HepG2 (cell line): ENCODE results near the gene LIMD2. TPM values are rescaled to one million over a fixed set of nuclear protein-coding genes. Genes with fewer than 3 reads are reported as not detected.

Experiments used
- DNMT1 ChIP-seq: sonication (generic); formaldehyde crosslinking; IDR thresholded peaks from 2 replicates; pipeline ENCODE4 v1.5.1; 2020; ENCODE audit warnings: mild to moderate bottlenecking, missing genetic modification reagents
- HES4 ChIP-seq: sonication (generic); formaldehyde crosslinking; IDR thresholded peaks from 2 replicates; pipeline ENCODE4 v1.9.0; 2021; ENCODE audit warnings: mild to moderate bottlenecking, missing genetic modification reagents, borderline replicate concordance
- MAFF ChIP-seq: IDR thresholded peaks from 2 replicates; pipeline ENCODE4 v1.6.1; 2011; ENCODE audit warnings: low read depth, low read length, improper control_type of control experiment
- SOX13 ChIP-seq, 3 experiments: fragments of 450-650 bp in 1 of 3; sonication (generic) in 1 of 3; formaldehyde crosslinking in 1 of 3; IDR thresholded peaks in 2 of 3; conservative IDR thresholded peaks in 1 of 3; 2 replicates each; pipeline versions ENCODE4 v1.5.0 to v1.6.1; 2016 to 2020; ENCODE audit warnings: antibody characterized with exemption in 1 of 3, mild to moderate bottlenecking in 1 of 3, missing compliant biosample characterization in 1 of 3, missing genetic modification reagents in 1 of 3, moderate library complexity in 1 of 3
- TEAD2 ChIP-seq: sonication (generic); formaldehyde crosslinking; IDR thresholded peaks from 2 replicates; pipeline ENCODE4 v1.9.0; 2021; ENCODE audit warnings: missing genetic modification reagents
- TFAP4 ChIP-seq: sonication (generic); IDR thresholded peaks from 2 replicates; pipeline ENCODE4 v1.6.1; 2016; ENCODE audit warnings: low read depth, borderline replicate concordance
- TRIM24 ChIP-seq: sonication (generic); formaldehyde crosslinking; IDR thresholded peaks from 2 replicates; pipeline ENCODE4 v1.8.0; 2022; ENCODE audit warnings: mild to moderate bottlenecking, missing genetic modification reagents
- ZBTB38 ChIP-seq: sonication (generic); formaldehyde crosslinking; IDR thresholded peaks from 2 replicates; pipeline ENCODE4 v1.5.1; 2020; ENCODE audit warnings: mild to moderate bottlenecking, missing genetic modification reagents
- ZBTB40 ChIP-seq, 2 experiments: fragments of 450-650 bp in 1 of 2; sonication (generic) in 1 of 2; formaldehyde crosslinking in 1 of 2; IDR thresholded peaks; 2 replicates each; pipeline versions ENCODE4 v1.6.1 to v1.8.0; 2016 to 2022; ENCODE audit warnings: antibody characterized with exemption in 1 of 2, mild to moderate bottlenecking in 1 of 2, missing genetic modification reagents in 1 of 2
- ZFP36L2 ChIP-seq: sonication (generic); formaldehyde crosslinking; IDR thresholded peaks from 2 replicates; pipeline ENCODE4 v1.4.0; 2020; ENCODE audit warnings: missing genetic modification reagents
- ZNF280B ChIP-seq: sonication (generic); formaldehyde crosslinking; IDR thresholded peaks from 2 replicates; pipeline ENCODE4 v1.5.0; 2020; ENCODE audit warnings: missing genetic modification reagents, mild to moderate bottlenecking, borderline replicate concordance
- ZNF367 ChIP-seq: sonication (generic); formaldehyde crosslinking; IDR thresholded peaks from 2 replicates; pipeline ENCODE4 v1.4.0; 2020; ENCODE audit warnings: missing genetic modification reagents, borderline replicate concordance
- ZNF577 ChIP-seq: sonication (generic); formaldehyde crosslinking; IDR thresholded peaks from 2 replicates; pipeline ENCODE4 v1.4.0; 2020; ENCODE audit warnings: mild to moderate bottlenecking, low read depth, missing genetic modification reagents, borderline replicate concordance
- ZNF709 ChIP-seq: sonication (generic); formaldehyde crosslinking; IDR thresholded peaks from 2 replicates; pipeline ENCODE4 v1.5.0; 2020; ENCODE audit warnings: mild to moderate bottlenecking, missing genetic modification reagents
- ZNF761 ChIP-seq: sonication (generic); formaldehyde crosslinking; conservative IDR thresholded peaks from 2 replicates; pipeline ENCODE4 v1.4.0; 2020; ENCODE audit warnings: mild to moderate bottlenecking, missing genetic modification reagents
- polyA plus RNA-seq, 8 experiments: library from polyadenylated mRNA; depleted of rRNA in 3 of 8; stranded (reverse) in 7 of 8; unstranded in 1 of 8; fragments of >200 nt; fragmentation: Illumina TruSeq in 4 of 8; extraction: Trizol in 4 of 8; gene quantifications; 2 replicates each; pipeline versions ENCODE4 v1.2.1 to v1.2.3, GENCODE V29; 2011 to 2016; ENCODE audit warnings: low read depth in 4 of 8, missing spikeins in 1 of 8, mixed read lengths in 1 of 8; ENCODE audit not compliant: insufficient read depth in 1 of 8
- total RNA-seq, 5 experiments: library from RNA; depleted of rRNA; stranded (reverse); fragments of >200 nt; fragmentation: Illumina TruSeq; extraction: Trizol; gene quantifications; 2 replicates each; pipeline ENCODE4 v1.2.3, GENCODE V29; 2016; ENCODE audit warnings: low read depth in 1 of 5

LIMD2 gene
- total and polyA plus RNA-seq, 2 of the 13 experiments (the other 11 are each of a cell fraction or from before 2014, with no cell fraction given) = 9.0 to 20.8 TPM

- 0 out of 2 replicates have a peak, but pooled peaks have one; percentile 45 for TF ChIP-seq ZNF761
- TF ChIP-seq TRIM24 (CRISPR knock-in tag) = no peak
- no peak for TF ChIP-seq ZNF367 (CRISPR knock-in tag)
- no peak for TF ChIP-seq ZFP36L2 (CRISPR knock-in tag)
- TF ChIP-seq ZNF280B (CRISPR knock-in tag) = no peak
- no peak for TF ChIP-seq TEAD2 (CRISPR knock-in tag)
- no peak for TF ChIP-seq SOX13 (IDR thresholded peaks at IDR 0.05)
- TF ChIP-seq SOX13 (CRISPR knock-in tag; conservative IDR thresholded peaks at IDR 0.05 in 1 of 2, IDR thresholded peaks at IDR 0.05 in 1 of 2) = peak in 1 of 2 experiments; percentile 45; a peak in 1 of 4 replicates
- TF ChIP-seq ZBTB38 = 0 out of 2 replicates have a peak, but pooled peaks have one; percentile 2
- TF ChIP-seq MAFF = no peak
- no peak for TF ChIP-seq TFAP4
- TF ChIP-seq ZNF709 (CRISPR knock-in tag) = no peak
- TF ChIP-seq ZNF577 (CRISPR knock-in tag) = no peak
- no peak for TF ChIP-seq ZBTB40 (IDR thresholded peaks at IDR 0.05)
- no peak for TF ChIP-seq ZBTB40 (CRISPR knock-in tag; IDR thresholded peaks at IDR 0.05)
- no peak for TF ChIP-seq HES4 (CRISPR knock-in tag)
- no peak for TF ChIP-seq DNMT1
These were observed 24.0 kb downstream of the LIMD2 start (continued) for GRCh38 chr17:63675607-63676546.
